Naive thymus-derived CD8-positive, alpha-beta T cell (primary cell): ENCODE results near the gene FADS6. TPM values are rescaled to one million over a fixed set of nuclear protein-coding genes. Genes with fewer than 3 reads are reported as not detected.

Experiments used
- ATAC-seq, 2 donors: fragments of 150-1000 bp; cut with Tn5 transposase in 1 of 2; sonication (Bioruptor Pico), chemical (Tn5 transposase) in 1 of 2; 1 replicate in 1 of 2; 2 replicates in 1 of 2; pipeline ENCODE4 v1.10.0; 2021; ENCODE audit warnings: mild to moderate bottlenecking in 2 of 2, moderate library complexity in 2 of 2
- POLR2A ChIA-PET: fragments of 350-600 bp; sonication (Branson Sonifier 250); formaldehyde crosslinking; loops from one replicate; lab custom pipeline; 2021; ENCODE audit warnings: antibody characterized with exemption; lab: Charles Lee
- DNase-seq, 10 donors: peaks; one replicate each; pipeline versions ENCODE4 v3.0.0 to v3.0.0-alpha.2; 2020 to 2022
- H3K27ac Mint-ChIP-seq, 10 donors: one replicate each; pipeline ENCODE4 v1.8.0; 2020 to 2022; ENCODE audit warnings: mild to moderate bottlenecking in 10 of 10, mixed read lengths in 10 of 10, moderate library complexity in 4 of 10, inconsistent platforms in 1 of 10
- H3K27me3 Mint-ChIP-seq, 5 donors: one replicate each; pipeline ENCODE4 v1.8.0; 2021 to 2022; ENCODE audit warnings: mixed read lengths in 5 of 5
- H3K36me3 Mint-ChIP-seq, 3 donors: one replicate each; pipeline ENCODE4 v1.8.0; 2020 to 2022; ENCODE audit warnings: mixed read lengths in 3 of 3, mild to moderate bottlenecking in 2 of 3, inconsistent platforms in 1 of 3
- H3K4me1 Mint-ChIP-seq, 4 donors: one replicate each; pipeline ENCODE4 v1.8.0; 2021 to 2022; ENCODE audit warnings: mixed read lengths in 4 of 4
- H3K4me3 Mint-ChIP-seq, 10 donors: one replicate each; pipeline ENCODE4 v1.8.0; 2020 to 2022; ENCODE audit warnings: mild to moderate bottlenecking in 10 of 10, mixed read lengths in 10 of 10, moderate library complexity in 6 of 10, inconsistent platforms in 1 of 10
- H3K9me3 Mint-ChIP-seq, 9 donors: one replicate each; pipeline ENCODE4 v1.8.0; 2020 to 2022; ENCODE audit warnings: mixed read lengths in 9 of 9, mild to moderate bottlenecking in 3 of 9, inconsistent platforms in 1 of 9, moderate library complexity in 1 of 9
- polyA plus RNA-seq, 3 donors: library from polyadenylated mRNA; unstranded; fragments of 300-500 nt; fragmentation: Illumina TruSeq; gene quantifications; one replicate each; pipeline ENCODE4 v1.2.3, GENCODE V29; 2021
- total RNA-seq, 8 experiments: library from RNA in 2 of 8; stranded (reverse) in 2 of 8; gene quantifications; one replicate each; pipeline ENCODE4 v1.2.3 and lab custom pipeline; 2021 to 2026

The FADS6 gene
- total RNA-seq = not detected
- not detected for polyA plus RNA-seq
- 0 reads per million in 6 experiments for total RNA-seq (lab: John Stamatoyannopoulos, UW)

- POLR2A ChIA-PET = interaction anchor here (0.8 kb wide), 1 partner anchor 15 kb away, joined by 3 read pairs; no protein-coding TSS in a partner anchor
These were observed at the start of gene FADS6 for GRCh38 chr17:74892974-74893911. TSS of gene FADS6 (minus strand) at chr17:74893633. CDS start at chr17:74893595, 38 bp downstream.

GRCh38 chr17:74941128-74941725, 47.8 kb upstream of the FADS6 start:
- no peaks in the 10 kb centered on the region for H3K9me3 Mint-ChIP-seq
- no peak overlapping the region for H3K4me3 Mint-ChIP-seq
- peaks cover 0 to 6% (median 2%) of the 10 kb centered on the region in 4 donors for H3K4me1 Mint-ChIP-seq
- DNase-seq (no peak), ATAC-seq (no peak)
- POLR2A ChIA-PET = interaction anchor here (0.9 kb wide), 1 partner anchor 11 kb away, joined by 3 read pairs; no protein-coding TSS in a partner anchor
- no peaks in the 10 kb centered on the region for H3K36me3 Mint-ChIP-seq
- H3K27ac Mint-ChIP-seq = no peak overlapping the region
- peaks cover 22 to 64% (median 36%) of the 10 kb centered on the region in 5 donors for H3K27me3 Mint-ChIP-seq

More at GRCh38 chr17:74892974-74893911, at the start of gene FADS6:
- H3K9me3 Mint-ChIP-seq = no peaks in the 10 kb centered on the region
- ATAC-seq = peak; percentile 70 to 72
- H3K27me3 Mint-ChIP-seq = peaks cover 21 to 57% (median 36%) of the 10 kb centered on the region in 5 donors
- peak in 1 of 10 donors; percentile 11 for DNase-seq
- peak within 1 kb of the TSS in 2 of 10 donors; percentile 59 to 71 for H3K27ac Mint-ChIP-seq
- peak within 1 kb of the TSS; percentile 56 to 86 (median 74) for H3K4me3 Mint-ChIP-seq
- H3K36me3 Mint-ChIP-seq = no peaks in the 10 kb centered on the region
- H3K4me1 Mint-ChIP-seq = peaks cover 2 to 9% (median 5%) of the 10 kb centered on the region in 4 donors

- DNase-seq (no peak), ATAC-seq (no peak)
- no peaks in the 10 kb centered on the region for H3K36me3 Mint-ChIP-seq
- peaks cover 25 to 72% (median 43%) of the 10 kb centered on the region in 5 donors for H3K27me3 Mint-ChIP-seq
- POLR2A ChIA-PET = no interaction called here
- peaks cover 0 to 3% (median 0%) of the 10 kb centered on the region in 9 donors for H3K9me3 Mint-ChIP-seq
- peaks cover 0 to 6% (median 2%) of the 10 kb centered on the region in 4 donors for H3K4me1 Mint-ChIP-seq
- peak overlapping the region in 1 of 10 donors; percentile 15 for H3K27ac Mint-ChIP-seq
- H3K4me3 Mint-ChIP-seq = no peak overlapping the region
These were observed 46.1 kb upstream of the FADS6 start for GRCh38 chr17:74939534-74939933.

- POLR2A ChIA-PET = no interaction called here
- Mint-ChIP-seq H3K27ac (peak overlapping the region in 2 of 10 donors; percentile 3 to 65), H3K4me3 (no peak overlapping the region), H3K27me3 (peaks cover 30 to 76% (median 44%) of the 10 kb centered on the region in 5 donors), H3K36me3 (no peaks in the 10 kb centered on the region), H3K4me1 (peaks cover 0 to 6% (median 2%) of the 10 kb centered on the region in 4 donors), H3K9me3 (peaks cover 0 to 3% (median 0%) of the 10 kb centered on the region in 9 donors)
- ATAC-seq (no peak), DNase-seq (no peak)
These were observed 44.9 kb upstream of the FADS6 start for GRCh38 chr17:74938194-74938950.

GRCh38 chr17:74937064-74938051, 43.9 kb upstream of the FADS6 start:
- H3K4me3 Mint-ChIP-seq = no peak overlapping the region
- ATAC-seq = no peak
- H3K36me3 Mint-ChIP-seq = no peaks in the 10 kb centered on the region
- DNase-seq = no peak
- H3K9me3 Mint-ChIP-seq = peaks cover 0 to 3% (median 0%) of the 10 kb centered on the region in 9 donors
- no peak overlapping the region for H3K27ac Mint-ChIP-seq
- peaks cover 0 to 6% (median 2%) of the 10 kb centered on the region in 4 donors for H3K4me1 Mint-ChIP-seq
- H3K27me3 Mint-ChIP-seq = peaks cover 28 to 83% (median 54%) of the 10 kb centered on the region in 5 donors
- POLR2A ChIA-PET = interaction anchor here (0.6 kb wide), 1 partner anchor 293 kb away, joined by 3 read pairs; no protein-coding TSS in a partner anchor

- Mint-ChIP-seq H3K36me3 (no peaks in the 10 kb centered on the region), H3K9me3 (peaks cover 0 to 3% (median 0%) of the 10 kb centered on the region in 9 donors), H3K27me3 (peaks cover 31 to 81% (median 55%) of the 10 kb centered on the region in 5 donors), H3K4me1 (peaks cover 0 to 6% (median 2%) of the 10 kb centered on the region in 4 donors), H3K27ac (no peak overlapping the region), H3K4me3 (no peak overlapping the region)
- DNase-seq (no peak), ATAC-seq (no peak)
- POLR2A ChIA-PET = interaction anchor here (0.6 kb wide), 1 partner anchor 294 kb away, joined by 3 read pairs; no protein-coding TSS in a partner anchor
These were observed 43.0 kb upstream of the FADS6 start for GRCh38 chr17:74936470-74936799.

GRCh38 chr17:74935585-74936469, 42.4 kb upstream of the FADS6 start, which contains the start of gene OTOP3:
TSS of gene OTOP3 (plus strand) at chr17:74935898. CDS start at chr17:74935922, 24 bp downstream.
- POLR2A ChIA-PET = no interaction called here
- ATAC-seq (peak; percentile 18 to 33), DNase-seq (no peak)
- H3K9me3 Mint-ChIP-seq = peaks cover 0 to 3% (median 0%) of the 10 kb centered on the region in 9 donors
- H3K36me3 Mint-ChIP-seq = no peaks in the 10 kb centered on the region
- peak within 1 kb of the TSS in 2 of 10 donors; percentile 39 to 44 for H3K4me3 Mint-ChIP-seq
- H3K27ac Mint-ChIP-seq = no peak within 1 kb of the TSS
- H3K27me3 Mint-ChIP-seq = peaks cover 35 to 84% (median 59%) of the 10 kb centered on the region in 5 donors
- peaks cover 0 to 6% (median 2%) of the 10 kb centered on the region in 4 donors for H3K4me1 Mint-ChIP-seq

- no peaks in the 10 kb centered on the region for H3K36me3 Mint-ChIP-seq
- no peak overlapping the region for H3K27ac Mint-ChIP-seq
- H3K4me3 Mint-ChIP-seq = peak overlapping the region in 2 of 10 donors; percentile 39 to 44
- DNase-seq (no peak), ATAC-seq (no peak)
- H3K27me3 Mint-ChIP-seq = peaks cover 36 to 85% (median 63%) of the 10 kb centered on the region in 5 donors
- peaks cover 0 to 3% (median 0%) of the 10 kb centered on the region in 9 donors for H3K9me3 Mint-ChIP-seq
- POLR2A ChIA-PET = no interaction called here
- peaks cover 0 to 6% (median 2%) of the 10 kb centered on the region in 4 donors for H3K4me1 Mint-ChIP-seq
These were observed 41.6 kb upstream of the FADS6 start for GRCh38 chr17:74935048-74935447.

GRCh38 chr17:74930535-74931036, 37.2 kb upstream of the FADS6 start:
- DNase-seq (no peak), ATAC-seq (no peak)
- no peak overlapping the region for H3K4me3 Mint-ChIP-seq
- POLR2A ChIA-PET = no interaction called here
- peaks cover 27 to 90% (median 58%) of the 10 kb centered on the region in 5 donors for H3K27me3 Mint-ChIP-seq
- no peak overlapping the region for H3K27ac Mint-ChIP-seq
- H3K4me1 Mint-ChIP-seq = no peaks in the 10 kb centered on the region
- peaks cover 0 to 2% (median 0%) of the 10 kb centered on the region in 3 donors for H3K36me3 Mint-ChIP-seq
- peaks cover 0 to 3% (median 0%) of the 10 kb centered on the region in 9 donors for H3K9me3 Mint-ChIP-seq

GRCh38 chr17:74928786-74929185, 35.4 kb upstream of the FADS6 start:
- ATAC-seq = no peak
- H3K9me3 Mint-ChIP-seq = no peaks in the 10 kb centered on the region
- H3K27ac Mint-ChIP-seq = peak overlapping the region in 1 of 10 donors; percentile 53
- H3K27me3 Mint-ChIP-seq = peaks cover 31 to 93% (median 65%) of the 10 kb centered on the region in 5 donors
- H3K4me3 Mint-ChIP-seq = no peak overlapping the region
- peaks cover 4 to 10% (median 6%) of the 10 kb centered on the region in 4 donors for H3K4me1 Mint-ChIP-seq
- no peak for DNase-seq
- H3K36me3 Mint-ChIP-seq = peaks cover 0 to 7% (median 0%) of the 10 kb centered on the region in 3 donors
- POLR2A ChIA-PET = no interaction called here
